HG03097 (cell line): ENCODE measurements around the gene NCOA7.
"Not testable (repeated sequence)": the region's sequence is repeated elsewhere in the genome, so short reads cannot be mapped to it uniquely, and the experiment has no call there.

ENCODE experiments used
- ATAC-seq: cut with Tn5 transposase; IDR thresholded peaks from one replicate; pipeline ENCODE4 v1.9.1; 2021; ENCODE audit not compliant: unreplicated experiment, low FRiP score

NCOA7 gene

GRCh38 chr6:125835221-125835744 is 44.5 kb downstream of the NCOA7 start:
- no peak for ATAC-seq

GRCh38 chr6:125836466-125836865 is 45.7 kb downstream of the NCOA7 start:
- ATAC-seq = no peak

- ATAC-seq = no peak
These were observed 48.7 kb downstream of the NCOA7 start for GRCh38 chr6:125839471-125839870.

- no peak for ATAC-seq
These were observed 49.1 kb downstream of the NCOA7 start for GRCh38 chr6:125839879-125840278.

GRCh38 chr6:125841356-125842090 is 50.8 kb downstream of the NCOA7 start:
- ATAC-seq = no peak

- ATAC-seq = no peak
These were observed 51.4 kb downstream of the NCOA7 start for GRCh38 chr6:125842091-125842626.

- ATAC-seq = no peak
These were observed 52.8 kb downstream of the NCOA7 start for GRCh38 chr6:125843593-125843992.

- ATAC-seq = no peak
These were observed 54.2 kb downstream of the NCOA7 start for GRCh38 chr6:125844989-125845388.

GRCh38 chr6:125846292-125847024 is 55.7 kb downstream of the NCOA7 start:
- no peak for ATAC-seq

GRCh38 chr6:125848286-125848685 is 57.5 kb downstream of the NCOA7 start:
- ATAC-seq = not testable (repeated sequence)

- no peak for ATAC-seq
These were observed 59.6 kb downstream of the NCOA7 start for GRCh38 chr6:125850361-125850760.

GRCh38 chr6:125852587-125852986 is 61.8 kb downstream of the NCOA7 start:
- no peak for ATAC-seq

GRCh38 chr6:125853168-125853567 is 62.4 kb downstream of the NCOA7 start:
- no peak for ATAC-seq

GRCh38 chr6:125853756-125854155 is 63.0 kb downstream of the NCOA7 start:
- ATAC-seq = no peak

- ATAC-seq = no peak
These were observed 63.6 kb downstream of the NCOA7 start for GRCh38 chr6:125854355-125854754.

GRCh38 chr6:125855783-125856182 is 65.0 kb downstream of the NCOA7 start:
- ATAC-seq = no peak

- ATAC-seq = no peak
These were observed 67.1 kb downstream of the NCOA7 start for GRCh38 chr6:125857846-125858245.

GRCh38 chr6:125858427-125859320 is 67.9 kb downstream of the NCOA7 start:
- ATAC-seq = peak; percentile 50

- no peak for ATAC-seq
These were observed 69.0 kb downstream of the NCOA7 start for GRCh38 chr6:125859727-125860126.

- ATAC-seq = no peak
These were observed 72.3 kb downstream of the NCOA7 start for GRCh38 chr6:125863023-125863422.

- ATAC-seq = no peak
These were observed 74.3 kb downstream of the NCOA7 start for GRCh38 chr6:125865015-125865414.
